Neuronal stem cell (in vitro differentiated cells): ENCODE results near the gene BEX4.
"Not testable (repeated sequence)": the region's sequence is repeated elsewhere in the genome, so short reads cannot be mapped to it uniquely, and the experiment has no call there.

Source experiments
- DNase-seq: peaks from one replicate; pipeline ENCODE4 v3.0.0-alpha.2; 2013; ENCODE audit warnings: low spot score
- H2AFZ ChIP-seq: one replicate; pipeline ENCODE4 v1.6.1; 2013; ENCODE audit warnings: mild to moderate bottlenecking, low read length, inconsistent platforms
- H2AK5ac ChIP-seq: 2 replicates; pipeline ENCODE4 v1.6.1; 2013; ENCODE audit warnings: low read depth, mild to moderate bottlenecking, inconsistent platforms, low read length, moderate library complexity, mixed read lengths
- H2BK120ac ChIP-seq: 2 replicates; pipeline ENCODE4 v1.6.1; 2013; ENCODE audit warnings: low read depth, mild to moderate bottlenecking, inconsistent platforms, low read length, moderate library complexity, mixed read lengths
- H2BK12ac ChIP-seq: one replicate; pipeline ENCODE4 v1.6.1; 2013; ENCODE audit warnings: low read length, inconsistent platforms
- H2BK15ac ChIP-seq: 2 replicates; pipeline ENCODE4 v1.6.1; 2013; ENCODE audit warnings: mild to moderate bottlenecking, low read length, inconsistent platforms, mixed read lengths
- H2BK5ac ChIP-seq: one replicate; pipeline ENCODE4 v1.6.1; 2013; ENCODE audit warnings: inconsistent platforms, mild to moderate bottlenecking, low read length, moderate library complexity
- H3K14ac ChIP-seq: one replicate; pipeline ENCODE4 v1.6.1; 2013; ENCODE audit warnings: low read length, inconsistent platforms
- H3K18ac ChIP-seq: 2 replicates; pipeline ENCODE4 v1.6.1; 2013; ENCODE audit warnings: low read length, inconsistent platforms
- H3K23ac ChIP-seq: 2 replicates; pipeline ENCODE4 v1.6.1; 2013; ENCODE audit warnings: low read depth, mild to moderate bottlenecking, mixed read lengths, low read length, inconsistent platforms; ENCODE audit not compliant: poor library complexity
- H3K27ac ChIP-seq: replicated peaks from 3 replicates; pipeline ENCODE4 v1.5.1; 2013; ENCODE audit warnings: low read length, inconsistent platforms
- H3K27me3 ChIP-seq, 3 experiments: 2 replicates each; pipeline ENCODE4 v1.6.1; 2013; ENCODE audit warnings: low read length in 3 of 3, mild to moderate bottlenecking in 2 of 3, inconsistent platforms in 1 of 3, low read depth in 1 of 3, mixed read lengths in 1 of 3, moderate library complexity in 1 of 3; ENCODE audit not compliant: control insufficient read depth in 3 of 3, insufficient read depth in 3 of 3
- H3K36me3 ChIP-seq, 2 donors: replicated peaks in 1 of 2; 2 replicates each; pipeline ENCODE4 v1.6.1; 2013; ENCODE audit warnings: low read length in 2 of 2; ENCODE audit not compliant: control insufficient read depth in 2 of 2, insufficient read depth in 2 of 2
- H3K4ac ChIP-seq: 2 replicates; pipeline ENCODE4 v1.6.1; 2013; ENCODE audit warnings: inconsistent platforms, mild to moderate bottlenecking, low read length, moderate library complexity
- H3K4me1 ChIP-seq, 2 donors: 1 replicate in 1 of 2; 2 replicates in 1 of 2; pipeline ENCODE4 v1.6.1; 2013; ENCODE audit warnings: low read length in 2 of 2, low read depth in 1 of 2; ENCODE audit not compliant: control insufficient read depth in 2 of 2, insufficient read depth in 1 of 2
- H3K4me2 ChIP-seq: one replicate; pipeline ENCODE4 v1.6.1; 2013; ENCODE audit warnings: mild to moderate bottlenecking, low read length, inconsistent platforms; ENCODE audit not compliant: insufficient read depth, poor library complexity, severe bottlenecking
- H3K4me3 ChIP-seq, 2 donors: 2 replicates each; pipeline ENCODE4 v1.5.1; 2013; ENCODE audit warnings: low read length in 2 of 2, mild to moderate bottlenecking in 2 of 2, inconsistent platforms in 1 of 2, moderate library complexity in 1 of 2
- H3K79me1 ChIP-seq: one replicate; pipeline ENCODE4 v1.6.1; 2013; ENCODE audit warnings: low read depth, mild to moderate bottlenecking, inconsistent platforms, low read length, moderate library complexity
- H3K9ac ChIP-seq: one replicate; pipeline ENCODE4 v1.6.1; 2013; ENCODE audit warnings: mild to moderate bottlenecking, low read depth, low read length, inconsistent platforms; ENCODE audit not compliant: poor library complexity
- H3K9me3 ChIP-seq, 2 donors: replicated peaks in 1 of 2; 2 replicates each; pipeline versions ENCODE3 to v1.6.1; 2013; ENCODE audit warnings: low read length in 2 of 2, mild to moderate bottlenecking in 2 of 2, inconsistent platforms in 1 of 2, low read depth in 1 of 2, mixed read lengths in 1 of 2, moderate library complexity in 1 of 2; ENCODE audit not compliant: control insufficient read depth in 2 of 2, insufficient read depth in 1 of 2
- H4K8ac ChIP-seq: one replicate; pipeline ENCODE4 v1.6.1; 2013; ENCODE audit warnings: low read depth, mild to moderate bottlenecking, inconsistent platforms, low read length, moderate library complexity
- H4K91ac ChIP-seq: one replicate; pipeline ENCODE4 v1.6.1; 2013; ENCODE audit warnings: low read length, low read depth, mild to moderate bottlenecking, inconsistent platforms; ENCODE audit not compliant: poor library complexity
- WGBS, 2 donors: extraction: QIAGEN DNeasy Blood & Tissue Kit; methylation state at CpG; one replicate each; pipeline ENCODE4 v1.1.7; 2013; ENCODE audit warnings: missing lambda C conversion rate in 2 of 2, mixed read lengths in 1 of 2; ENCODE audit not compliant: insufficient read length in 2 of 2, insufficient replicate concordance in 1 of 2; ENCODE audit errors: extremely low coverage in 2 of 2; 5-methylcytosine and 5-hydroxymethylcytosine counted together

Gene BEX4

DNA sequence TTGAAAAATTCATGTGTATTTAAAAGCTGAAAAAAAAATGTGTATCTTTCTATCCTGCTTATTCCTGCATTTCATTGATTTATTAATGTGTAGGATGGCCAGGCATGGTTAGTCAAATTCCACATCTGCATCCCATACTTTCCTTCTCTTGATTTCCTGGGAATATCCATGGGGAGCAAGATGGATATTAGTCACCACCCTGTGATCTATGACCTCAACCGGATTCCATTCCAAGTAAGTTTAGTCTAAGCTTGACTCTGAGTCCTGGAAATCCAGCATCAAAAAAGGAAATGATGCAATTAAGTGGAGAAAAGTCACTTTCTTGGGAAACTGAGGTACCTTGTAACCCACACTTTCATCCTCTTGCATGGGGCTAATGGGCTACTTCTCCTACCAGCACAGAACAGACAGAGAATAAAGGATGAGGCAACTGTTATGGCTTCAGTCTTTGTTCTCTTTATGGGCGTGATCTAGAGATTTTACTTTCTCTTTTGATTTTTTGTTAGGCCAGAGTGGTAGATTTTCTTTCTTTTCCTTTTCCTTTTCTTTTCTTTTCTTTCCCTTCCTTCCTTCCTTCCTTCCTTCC is 17.1 kb upstream of the BEX4 start:
- no peak for DNase-seq
- Histone ChIP-seq H3K23ac (no peak overlapping the region), H4K8ac (no peak overlapping the region), H4K91ac (no peak overlapping the region), H3K4me3 (no peak overlapping the region), H2BK15ac (no peak overlapping the region), H3K36me3 (no peaks in the 10 kb centered on the region), H3K27ac (no peak overlapping the region), H3K9ac (no peak overlapping the region), H2BK12ac (no peak overlapping the region), H3K9me3 (no peaks in the 10 kb centered on the region), H3K4me1 (no peaks in the 10 kb centered on the region), H3K27me3 (no peaks in the 10 kb centered on the region), H3K4me2 (no peak overlapping the region), H3K79me1 (no peaks in the 10 kb centered on the region), H2AFZ (no peak overlapping the region), H2BK5ac (no peak overlapping the region), H3K18ac (no peak overlapping the region), H2AK5ac (no peak overlapping the region), H3K4ac (no peak overlapping the region), H3K14ac (no peak overlapping the region), H2BK120ac (no peak overlapping the region)
- no CpG with 5 or more reads among the region's 2 CpGs for WGBS, 2 donors

DNA sequence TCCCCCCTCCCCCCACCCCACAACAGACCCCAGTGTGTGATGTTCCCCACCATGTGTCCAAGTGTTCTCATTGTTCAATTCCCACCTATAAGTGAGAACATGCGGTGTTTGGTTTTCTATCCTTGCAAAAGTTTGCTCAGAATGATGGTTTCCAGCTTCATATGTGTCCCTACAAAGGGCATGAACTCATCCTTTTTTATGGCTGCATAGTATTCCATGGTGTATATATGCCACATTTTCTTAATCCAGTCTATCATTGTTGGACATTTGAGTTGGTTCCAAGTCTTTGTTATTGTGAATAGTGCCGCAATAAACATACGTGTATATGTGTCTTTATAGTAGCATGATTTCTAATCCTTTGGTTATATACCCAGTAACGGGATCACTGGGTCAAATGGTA is 16.2 kb upstream of the BEX4 start:
- H2BK5ac ChIP-seq, H3K27ac ChIP-seq, DNase-seq, H3K4me1 ChIP-seq, H4K8ac ChIP-seq, H2AFZ ChIP-seq, H2BK120ac ChIP-seq, H3K9me3 ChIP-seq, H2BK12ac ChIP-seq, H4K91ac ChIP-seq, H3K23ac ChIP-seq, H3K79me1 ChIP-seq, H3K14ac ChIP-seq, H2AK5ac ChIP-seq, H3K4ac ChIP-seq, H3K9ac ChIP-seq, H3K4me2 ChIP-seq, H3K27me3 ChIP-seq, H3K18ac ChIP-seq, H2BK15ac ChIP-seq, H3K4me3 ChIP-seq, H3K36me3 ChIP-seq: not testable (repeated sequence)
- WGBS, 2 donors: no CpG with 5 or more reads among the region's 4 CpGs

DNA sequence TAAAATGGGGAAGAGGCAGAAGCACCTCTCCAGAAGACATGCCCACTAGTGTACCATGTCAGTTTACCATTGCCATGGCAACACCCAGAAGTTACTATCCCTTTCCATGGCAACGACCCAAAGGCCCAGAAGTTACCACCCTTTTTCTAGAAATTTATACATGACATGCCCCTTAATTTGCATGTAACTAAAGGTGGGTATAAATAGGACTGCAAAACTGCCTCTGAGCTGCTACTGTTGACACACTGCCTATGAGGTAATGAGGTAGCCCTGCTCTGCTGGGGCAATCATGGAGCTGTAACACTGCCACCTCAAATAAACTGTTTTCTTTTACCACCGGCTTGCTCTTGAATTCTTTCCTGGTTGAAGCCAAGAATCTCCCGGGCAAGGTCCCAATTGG is 13.9 kb upstream of the BEX4 start:
- Histone ChIP-seq H3K9ac (no peak overlapping the region), H3K4me2 (no peak overlapping the region), H4K91ac (no peak overlapping the region), H2BK12ac (no peak overlapping the region), H3K4me3 (no peak overlapping the region), H3K4ac (no peak overlapping the region), H3K36me3 (no peaks in the 10 kb centered on the region), H2BK120ac (no peak overlapping the region), H3K9me3 (no peaks in the 10 kb centered on the region), H2BK5ac (no peak overlapping the region), H2BK15ac (no peak overlapping the region), H2AK5ac (no peak overlapping the region), H3K14ac (no peak overlapping the region), H3K4me1 (no peaks in the 10 kb centered on the region), H3K27me3 (no peaks in the 10 kb centered on the region), H3K23ac (no peak overlapping the region), H2AFZ (no peak overlapping the region), H3K79me1 (no peaks in the 10 kb centered on the region), H4K8ac (no peak overlapping the region), H3K18ac (no peak overlapping the region), H3K27ac (no peak overlapping the region)
- WGBS, 2 donors: no CpG with 5 or more reads among the region's 3 CpGs
- no peak for DNase-seq

DNA sequence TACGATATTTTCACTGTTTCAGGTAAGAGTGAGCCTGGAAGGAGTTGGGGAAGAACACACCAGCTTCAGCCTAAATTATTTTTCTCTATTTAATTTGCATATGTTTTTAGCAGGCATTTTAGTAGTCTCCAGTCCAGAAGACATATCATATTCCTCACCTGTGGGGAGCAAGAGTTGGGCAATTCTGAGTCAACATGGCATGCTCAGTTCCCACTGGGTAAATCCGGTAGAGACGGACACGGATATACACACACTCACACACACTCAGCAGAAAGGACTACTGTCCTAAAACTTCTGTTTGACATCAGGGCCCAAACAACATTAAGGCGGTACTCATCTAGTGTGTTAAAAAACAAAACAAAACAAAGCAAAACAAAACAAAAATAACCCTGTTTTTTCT is 4.9 kb upstream of the BEX4 start:
- Histone ChIP-seq H2BK120ac (no peak overlapping the region), H4K91ac (no peak overlapping the region), H2BK15ac (no peak overlapping the region), H2AFZ (no peak overlapping the region), H4K8ac (no peak overlapping the region), H2BK5ac (no peak overlapping the region), H3K36me3 (no peaks in the 10 kb centered on the region), H2BK12ac (no peak overlapping the region), H3K27me3 (no peaks in the 10 kb centered on the region), H3K27ac (no peak overlapping the region), H3K14ac (no peak overlapping the region), H3K79me1 (no peaks in the 10 kb centered on the region), H3K4me1 (no peaks in the 10 kb centered on the region), H3K9me3 (no peaks in the 10 kb centered on the region), H3K4ac (no peak overlapping the region), H2AK5ac (no peak overlapping the region), H3K23ac (no peak overlapping the region), H3K4me2 (no peak overlapping the region), H3K18ac (no peak overlapping the region), H3K9ac (no peak overlapping the region), H3K4me3 (no peak overlapping the region)
- no CpG with 5 or more reads among the region's 5 CpGs for WGBS, 2 donors
- DNase-seq: no peak
